GM12878 (cell line): Measurements from ENCODE around the gene CDKN2AIPNL. TPM values are rescaled to one million over a fixed set of nuclear protein-coding genes. Genes with fewer than 3 reads are reported as not detected.
A peak's percentile ranks its signal among the peaks of the same experiment; 100 is the strongest.

Experiments
- BRCA1 ChIP-seq: IDR thresholded peaks from 2 replicates; pipeline ENCODE4 v1.6.1; 2011; ENCODE audit warnings: low read depth, low read length, improper control_type of control experiment
- CBFB ChIP-seq: IDR thresholded peaks from 2 replicates; pipeline ENCODE4 v1.6.1; 2016; ENCODE audit warnings: antibody characterized with exemption, low read depth
- CHD1 ChIP-seq: IDR thresholded peaks from 2 replicates; pipeline ENCODE4 v1.6.1; 2012; ENCODE audit warnings: low read depth, low read length, improper control_type of control experiment
- CUX1 ChIP-seq: IDR thresholded peaks from 2 replicates; pipeline ENCODE4 v1.6.1; 2012; ENCODE audit warnings: improper control_type of control experiment, low read depth, low read length; ENCODE audit not compliant: insufficient replicate concordance
- HDGF ChIP-seq: fragments of 450-650 bp; IDR thresholded peaks from 2 replicates; pipeline ENCODE4 v1.6.1; 2016; ENCODE audit warnings: antibody characterized with exemption
- MTA2 ChIP-seq: fragments of 450-650 bp; IDR thresholded peaks from 2 replicates; pipeline ENCODE4 v1.6.1; 2016; ENCODE audit warnings: low read depth, mild to moderate bottlenecking, moderate library complexity
- NBN ChIP-seq: fragments of 450-650 bp; IDR thresholded peaks from 2 replicates; pipeline ENCODE4 v1.6.1; 2016
- PAX8 ChIP-seq: fragments of 450-650 bp; IDR thresholded peaks from 2 replicates; pipeline ENCODE4 v1.6.1; 2017; ENCODE audit warnings: mild to moderate bottlenecking, moderate library complexity
- PML ChIP-seq: IDR thresholded peaks from 2 replicates; pipeline ENCODE4 v1.6.1; 2012; ENCODE audit warnings: low read length, inconsistent platforms
- RCOR1 ChIP-seq: conservative IDR thresholded peaks from 2 replicates; pipeline ENCODE4 v1.6.1; 2012; ENCODE audit warnings: low read depth, low read length, improper control_type of control experiment
- SMARCA5 ChIP-seq: fragments of 450-650 bp; IDR thresholded peaks from 2 replicates; pipeline ENCODE4 v1.6.1; 2017; ENCODE audit warnings: mild to moderate bottlenecking
- SMC3 ChIP-seq: IDR thresholded peaks from 2 replicates; pipeline ENCODE4 v1.6.1; 2011; ENCODE audit warnings: low read length, improper control_type of control experiment, borderline replicate concordance
- YBX1 ChIP-seq: fragments of 450-650 bp; IDR thresholded peaks from 2 replicates; pipeline ENCODE4 v1.6.1; 2016; ENCODE audit warnings: antibody characterized with exemption
- ZBED1 ChIP-seq: IDR thresholded peaks from 2 replicates; pipeline ENCODE4 v1.6.1; 2016; ENCODE audit warnings: borderline replicate concordance
- ZNF24 ChIP-seq: fragments of 450-650 bp; IDR thresholded peaks from 2 replicates; pipeline ENCODE4 v1.6.1; 2017; ENCODE audit warnings: antibody characterized with exemption, mild to moderate bottlenecking
- ZNF687 ChIP-seq: fragments of 450-650 bp; IDR thresholded peaks from 2 replicates; pipeline ENCODE4 v1.6.1; 2017; ENCODE audit warnings: mild to moderate bottlenecking, moderate library complexity
- ZSCAN29 ChIP-seq: fragments of 450-650 bp; IDR thresholded peaks from 2 replicates; pipeline ENCODE4 v1.6.1; 2017; ENCODE audit warnings: mild to moderate bottlenecking, moderate library complexity
- polyA plus RNA-seq, 11 experiments: library from polyadenylated mRNA; depleted of rRNA in 4 of 11; unstranded in 6 of 11; stranded (reverse) in 5 of 11; fragments of >200 nt; fragmentation: Nextera tagmentation in 4 of 11; fragmentation: Illumina TruSeq in 1 of 11; extraction: Ambion mirVana in 4 of 11; extraction: Trizol in 1 of 11; gene quantifications; 1 replicate in 1 of 11; 2 replicates in 10 of 11; pipeline versions ENCODE4 v1.2.1 to v1.2.3, GENCODE V29; 2011 to 2016; ENCODE audit warnings: inconsistent platforms in 2 of 11, missing spikeins in 2 of 11, low read depth in 1 of 11
- total RNA-seq, 4 experiments: library from RNA; depleted of rRNA in 3 of 4; stranded (reverse); fragments of >200 nt in 3 of 4; fragmentation: Illumina TruSeq in 1 of 4; extraction: Trizol in 1 of 4; gene quantifications; 2 replicates each; pipeline versions ENCODE4 v1.2.1 to v1.2.3, GENCODE V29; 2013 to 2021
- TF ChIP-seq, protein P1 (sequence below): fragments of 450-650 bp; IDR thresholded peaks from 2 replicates; pipeline ENCODE4 v1.6.1; 2016; ENCODE audit warnings: mild to moderate bottlenecking, moderate library complexity, borderline replicate concordance

CDKN2AIPNL gene
- total and polyA plus RNA-seq, 10 of the 15 experiments (the other 5 are each of a cell fraction or from before 2014, with no cell fraction given) = 23.5 to 72.0 (median 36.6) TPM

- TF ChIP-seq ZNF687 (peak; percentile 49; the same call in 1 of the 2 replicates), PAX8 (no peak), ZBED1 (no peak), CBFB (peak; percentile 29; the same call in 1 of the 2 replicates), NBN (0 out of 2 replicates have a peak, but pooled peaks have one; percentile 61), HDGF (no peak), ZNF24 (no peak), CHD1 (no peak), SMARCA5 (no peak), YBX1 (no peak), BRCA1 (no peak), CUX1 (no peak), RCOR1 (no peak), ZSCAN29 (no peak), PML (no peak), MTA2 (no peak), SMC3 (peak; percentile 4; the same call in 1 of the 2 replicates)
- TF ChIP-seq, protein P1, sequence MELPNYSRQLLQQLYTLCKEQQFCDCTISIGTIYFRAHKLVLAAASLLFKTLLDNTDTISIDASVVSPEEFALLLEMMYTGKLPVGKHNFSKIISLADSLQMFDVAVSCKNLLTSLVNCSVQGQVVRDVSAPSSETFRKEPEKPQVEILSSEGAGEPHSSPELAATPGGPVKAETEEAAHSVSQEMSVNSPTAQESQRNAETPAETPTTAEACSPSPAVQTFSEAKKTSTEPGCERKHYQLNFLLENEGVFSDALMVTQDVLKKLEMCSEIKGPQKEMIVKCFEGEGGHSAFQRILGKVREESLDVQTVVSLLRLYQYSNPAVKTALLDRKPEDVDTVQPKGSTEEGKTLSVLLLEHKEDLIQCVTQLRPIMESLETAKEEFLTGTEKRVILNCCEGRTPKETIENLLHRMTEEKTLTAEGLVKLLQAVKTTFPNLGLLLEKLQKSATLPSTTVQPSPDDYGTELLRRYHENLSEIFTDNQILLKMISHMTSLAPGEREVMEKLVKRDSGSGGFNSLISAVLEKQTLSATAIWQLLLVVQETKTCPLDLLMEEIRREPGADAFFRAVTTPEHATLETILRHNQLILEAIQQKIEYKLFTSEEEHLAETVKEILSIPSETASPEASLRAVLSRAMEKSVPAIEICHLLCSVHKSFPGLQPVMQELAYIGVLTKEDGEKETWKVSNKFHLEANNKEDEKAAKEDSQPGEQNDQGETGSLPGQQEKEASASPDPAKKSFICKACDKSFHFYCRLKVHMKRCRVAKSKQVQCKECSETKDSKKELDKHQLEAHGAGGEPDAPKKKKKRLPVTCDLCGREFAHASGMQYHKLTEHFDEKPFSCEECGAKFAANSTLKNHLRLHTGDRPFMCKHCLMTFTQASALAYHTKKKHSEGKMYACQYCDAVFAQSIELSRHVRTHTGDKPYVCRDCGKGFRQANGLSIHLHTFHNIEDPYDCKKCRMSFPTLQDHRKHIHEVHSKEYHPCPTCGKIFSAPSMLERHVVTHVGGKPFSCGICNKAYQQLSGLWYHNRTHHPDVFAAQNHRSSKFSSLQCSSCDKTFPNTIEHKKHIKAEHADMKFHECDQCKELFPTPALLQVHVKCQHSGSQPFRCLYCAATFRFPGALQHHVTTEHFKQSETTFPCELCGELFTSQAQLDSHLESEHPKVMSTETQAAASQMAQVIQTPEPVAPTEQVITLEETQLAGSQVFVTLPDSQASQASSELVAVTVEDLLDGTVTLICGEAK = no peak; the same call in 1 of the 2 replicates
These were observed 25.1 kb upstream of the CDKN2AIPNL start (continued) for GRCh38 chr5:134436523-134437339.
